IPS DF 4.7 (cell line): ENCODE data around the gene NIPBL.
"Not testable (repeated sequence)": the region's sequence is repeated elsewhere in the genome, so short reads cannot be mapped to it uniquely, and the experiment has no call there.

ENCODE experiments used
- DNase-seq: peaks from one replicate; pipeline ENCODE4 v3.0.0-alpha.2; 2013; ENCODE audit warnings: low spot score; ENCODE audit errors: extremely low read depth

The NIPBL gene

GRCh38 chr5:36876299-36876964 is at the start of gene NIPBL:
NIPBL (plus strand) TSS chr5:36876769; CDS start chr5:36953697, 76,928 bp downstream.
- no peak for DNase-seq

DNA sequence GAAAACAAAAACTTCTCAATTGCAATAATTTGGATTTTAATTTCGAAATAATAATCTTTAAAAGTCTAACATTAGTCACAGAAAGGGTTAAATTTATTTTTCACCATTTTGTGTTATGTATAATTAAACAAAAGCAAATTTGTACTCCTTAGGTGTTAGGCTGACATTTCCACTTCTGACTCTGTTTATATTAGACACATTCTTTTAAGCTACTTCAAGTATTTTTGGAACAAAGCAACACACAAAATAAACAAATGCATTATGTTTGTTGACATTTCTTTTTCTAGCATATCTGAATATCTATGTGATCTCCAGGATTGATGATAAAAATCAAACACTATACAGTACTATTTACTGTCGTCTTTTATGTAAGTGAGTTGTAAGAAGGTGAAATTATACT is 44.3 kb upstream of the NIPBL start:
- no peak for DNase-seq

GRCh38 chr5:36836831-36837230 is 39.7 kb upstream of the NIPBL start:
- DNase-seq: no peak

DNA sequence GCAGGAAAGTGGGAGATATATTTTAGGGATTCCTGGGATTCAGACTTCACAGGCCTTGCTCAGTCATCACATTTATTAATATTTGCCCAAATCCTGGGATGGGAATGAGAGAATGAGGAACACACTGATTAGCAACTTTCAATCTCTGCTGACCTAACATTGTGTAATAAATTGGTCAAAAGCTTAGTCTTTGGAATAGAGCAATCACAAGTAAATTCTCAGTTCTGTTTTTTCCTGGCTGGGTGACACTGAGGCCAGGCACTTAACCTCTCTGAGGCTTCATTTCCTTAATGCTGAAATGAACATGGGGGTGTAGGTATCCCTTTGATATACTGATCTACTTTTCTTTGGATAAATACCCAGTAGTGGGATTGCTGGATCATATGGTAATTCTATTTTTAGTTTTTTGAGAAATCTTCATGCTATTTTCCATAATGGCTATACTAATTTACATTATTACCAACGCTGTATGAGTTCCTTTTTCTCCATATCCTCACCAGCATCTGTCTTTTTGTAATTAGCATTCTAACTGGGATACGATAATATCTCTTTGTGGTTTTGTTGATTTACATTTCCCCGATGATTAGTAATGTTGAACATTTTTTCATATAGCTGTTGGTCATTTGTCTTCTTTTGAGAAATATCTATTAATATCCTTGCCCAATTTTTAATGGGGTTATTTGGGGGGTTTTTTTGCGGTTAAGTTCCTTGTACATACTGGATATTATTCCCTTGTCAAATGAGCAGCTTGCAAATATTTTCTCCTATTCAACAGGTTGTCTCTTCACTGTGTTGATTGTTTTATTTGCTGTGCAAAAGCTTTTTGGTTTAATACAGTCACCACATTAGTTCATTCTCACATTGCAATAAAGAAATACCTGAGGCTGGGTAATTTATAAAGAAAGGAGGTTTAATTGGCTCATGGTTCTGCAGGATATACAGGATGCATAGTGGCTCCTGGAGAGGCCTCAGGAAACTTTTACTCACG is 36.8 kb upstream of the NIPBL start:
- DNase-seq: no peak

GRCh38 chr5:36841677-36842076 is 34.9 kb upstream of the NIPBL start:
- DNase-seq: no peak

- DNase-seq: no peak
Observed at GRCh38 chr5:36842087-36842486, 34.5 kb upstream of the NIPBL start.

DNA sequence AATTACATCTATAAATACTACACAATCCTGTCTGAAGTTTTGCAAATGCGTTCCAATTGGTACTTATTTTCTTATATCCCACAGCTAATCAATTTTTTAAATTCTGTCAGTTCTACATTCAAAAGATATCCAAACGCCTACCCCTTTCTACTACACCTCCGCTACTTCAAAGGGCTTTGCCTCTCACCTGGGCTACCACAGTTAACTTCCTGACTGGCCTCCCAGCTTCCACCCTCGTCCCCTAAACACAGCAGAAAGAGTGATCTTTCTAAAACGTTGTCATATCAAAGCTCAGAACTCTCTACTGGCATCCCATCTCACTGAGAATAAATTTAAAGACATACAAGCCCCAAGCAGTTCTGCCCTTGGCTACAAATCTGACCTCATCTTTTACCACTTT is 32.3 kb upstream of the NIPBL start:
- no peak for DNase-seq

DNA sequence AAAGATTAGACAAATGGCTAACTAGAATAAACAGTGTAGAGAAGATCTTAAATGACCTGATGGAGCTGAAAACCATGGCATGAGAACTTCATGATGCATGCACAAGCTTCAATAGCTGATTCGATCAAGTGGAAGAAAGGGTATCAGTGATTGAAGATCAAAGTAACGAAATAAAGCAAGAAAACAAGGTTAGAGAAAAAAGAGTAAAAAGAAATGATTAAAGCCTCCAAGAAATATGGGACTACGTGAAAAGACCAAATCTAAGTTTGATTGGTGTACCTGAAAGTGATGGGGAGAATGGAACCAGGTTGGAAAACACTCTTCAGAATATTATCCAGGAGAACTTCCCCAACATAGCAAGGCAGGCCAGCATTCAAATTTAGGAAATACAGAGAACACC is 28.0 kb upstream of the NIPBL start:
- not testable (repeated sequence) for DNase-seq

DNA sequence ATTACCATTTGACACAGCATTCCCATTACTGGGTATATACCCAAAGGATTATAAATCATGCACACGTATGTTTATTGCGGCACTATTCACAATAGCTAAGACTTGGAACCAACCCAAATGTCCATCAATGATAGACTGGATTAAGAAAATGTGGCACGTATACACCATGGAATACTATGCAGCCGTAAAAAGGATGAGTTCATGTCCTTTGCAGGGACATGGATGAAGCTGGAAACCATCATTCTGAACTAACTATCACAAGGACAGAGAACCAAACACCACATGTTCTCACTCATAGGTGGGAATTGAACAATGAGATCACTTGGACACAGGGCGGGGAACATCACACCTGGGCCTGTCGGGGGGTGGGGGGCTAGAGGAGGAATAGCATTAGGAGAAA is 23.7 kb upstream of the NIPBL start:
- DNase-seq: not testable (repeated sequence)

- DNase-seq: no peak
Observed at GRCh38 chr5:36854402-36855140, 22.0 kb upstream of the NIPBL start.

DNA sequence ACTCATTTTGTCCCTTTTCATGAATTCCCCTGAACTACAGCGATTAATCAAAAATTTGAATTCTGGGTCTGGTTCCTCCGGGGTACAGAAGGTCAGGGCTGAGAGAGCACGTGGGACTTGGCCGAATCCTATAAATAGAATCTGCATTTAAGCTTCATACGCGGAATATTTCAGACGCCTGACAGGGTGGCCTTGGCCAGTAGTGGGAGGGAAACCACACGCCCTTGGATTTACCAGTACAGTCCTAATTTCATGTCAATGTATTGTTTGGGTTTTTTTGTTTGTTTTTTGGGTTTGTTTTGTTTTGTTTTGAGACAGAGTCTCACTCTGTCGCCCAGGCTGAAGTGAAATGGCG is 21.5 kb upstream of the NIPBL start:
- DNase-seq: no peak

GRCh38 chr5:36861871-36862270 is 14.7 kb upstream of the NIPBL start:
- DNase-seq: no peak

- no peak for DNase-seq
Observed at GRCh38 chr5:36870399-36871040, 6.0 kb upstream of the NIPBL start.

DNA sequence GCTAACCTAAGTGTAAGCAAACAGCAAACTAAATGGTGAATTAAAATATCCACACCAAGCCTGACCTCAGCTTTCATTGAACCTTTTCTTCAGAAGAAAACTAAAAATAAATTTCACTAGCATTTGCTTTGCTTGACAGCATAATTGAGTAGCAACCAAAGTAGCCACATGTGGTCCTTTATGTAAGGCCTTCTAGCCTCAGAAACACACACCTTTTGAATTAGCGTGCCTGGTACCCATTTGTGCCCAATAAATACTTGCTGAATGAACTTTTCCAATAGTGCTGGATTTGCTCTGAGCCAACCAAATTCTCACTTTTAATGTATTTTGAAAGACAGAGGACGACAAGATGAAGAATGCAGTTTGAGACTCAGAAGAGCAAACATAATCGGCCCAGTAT is 2.1 kb upstream of the NIPBL start:
- no peak for DNase-seq

DNA sequence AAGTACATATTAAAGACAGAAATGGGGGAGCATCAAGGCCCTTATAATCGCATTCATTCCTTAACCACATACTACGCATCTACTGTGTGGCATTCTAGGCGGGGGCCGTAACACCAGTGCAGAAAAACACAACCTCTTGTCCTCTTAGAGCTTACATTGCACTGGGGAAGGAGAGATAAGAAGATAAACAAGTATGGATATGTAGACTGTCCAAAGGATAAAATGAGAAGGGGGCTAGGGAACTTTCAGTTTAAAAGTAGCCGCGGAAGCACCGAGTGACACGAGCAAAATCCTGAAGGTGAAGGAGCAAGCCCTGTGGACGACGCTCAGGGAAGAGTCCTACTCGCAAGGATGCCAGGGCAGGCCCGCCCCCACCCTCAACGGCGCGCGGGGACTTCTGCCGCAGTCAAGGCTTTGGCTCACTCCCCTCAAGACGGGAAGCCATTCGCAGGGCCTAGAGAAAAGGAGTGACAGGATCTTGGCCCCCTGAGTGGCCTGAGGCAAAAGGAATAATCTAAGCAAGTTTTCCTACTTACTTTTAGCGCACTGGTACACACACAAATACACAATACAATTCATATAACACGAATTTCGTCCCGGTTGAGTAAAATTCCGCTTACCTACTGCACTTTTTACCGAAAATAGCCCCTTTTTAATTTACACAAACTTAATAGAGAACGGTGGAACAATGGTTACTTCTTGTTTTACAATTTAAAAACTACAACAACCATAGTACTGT is 1.3 kb upstream of the NIPBL start:
- no peak for DNase-seq

DNA sequence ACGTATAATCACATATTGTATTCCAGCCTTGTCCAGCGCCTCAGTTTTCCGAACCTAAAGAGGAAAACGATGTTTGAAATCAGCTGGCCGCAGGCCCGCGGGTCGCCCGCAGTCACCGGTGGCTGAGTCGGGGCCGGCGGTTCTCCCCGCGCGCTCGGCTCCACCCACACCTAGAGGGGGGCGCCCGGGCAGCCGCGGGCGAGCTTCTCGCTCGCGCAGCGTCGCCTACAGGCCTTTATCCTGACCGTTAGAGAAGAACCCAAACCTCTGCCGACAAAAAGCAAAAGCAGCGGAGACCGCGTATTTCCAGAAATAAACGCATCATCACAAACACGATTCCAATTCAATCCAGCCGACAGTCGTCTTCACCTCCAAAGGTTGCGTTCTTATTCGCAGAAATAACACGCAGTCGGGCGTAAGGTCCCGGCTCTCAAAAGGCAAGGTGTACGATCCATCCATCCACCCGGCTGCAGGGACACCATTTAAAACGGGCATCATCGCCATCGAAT is 725 bp upstream of the NIPBL start:
- DNase-seq: no peak

- no peak for DNase-seq
Observed at GRCh38 chr5:36876965-36877666, 547 bp downstream of the NIPBL start.

DNA sequence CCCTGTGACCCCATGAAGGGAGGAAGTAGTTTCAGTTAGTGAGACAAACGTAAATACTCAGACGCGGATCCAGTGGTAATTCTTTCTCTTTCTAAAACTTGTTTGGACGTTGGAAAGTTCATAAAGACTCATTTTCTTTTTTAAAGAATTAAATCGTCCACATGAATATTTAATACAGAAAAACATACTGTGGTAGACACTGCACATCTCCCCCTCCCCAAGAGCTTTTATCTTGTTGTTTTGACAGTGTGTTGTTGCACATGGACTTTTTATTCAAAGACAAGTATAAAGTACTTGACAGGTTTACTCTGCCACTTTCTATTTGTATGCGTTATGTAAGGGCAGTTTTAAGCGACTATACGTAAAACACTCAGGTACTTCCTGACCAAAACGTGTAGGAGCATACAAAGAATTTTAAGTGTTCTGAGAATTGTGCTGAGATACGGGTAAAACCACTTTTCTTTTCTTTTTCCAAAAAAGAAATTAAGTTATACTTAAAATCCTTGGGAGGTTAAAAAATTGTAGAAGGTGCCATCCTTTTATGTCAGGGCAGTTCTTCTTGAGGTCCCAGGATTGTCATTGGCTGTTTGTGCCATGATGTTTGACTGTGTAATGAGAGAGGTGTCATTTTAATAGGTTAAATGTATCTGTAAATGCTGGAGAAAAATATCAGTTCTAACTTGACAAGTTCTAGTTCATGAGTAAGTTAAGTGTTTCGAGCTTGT is 1.3 kb downstream of the NIPBL start:
- no peak for DNase-seq

DNA sequence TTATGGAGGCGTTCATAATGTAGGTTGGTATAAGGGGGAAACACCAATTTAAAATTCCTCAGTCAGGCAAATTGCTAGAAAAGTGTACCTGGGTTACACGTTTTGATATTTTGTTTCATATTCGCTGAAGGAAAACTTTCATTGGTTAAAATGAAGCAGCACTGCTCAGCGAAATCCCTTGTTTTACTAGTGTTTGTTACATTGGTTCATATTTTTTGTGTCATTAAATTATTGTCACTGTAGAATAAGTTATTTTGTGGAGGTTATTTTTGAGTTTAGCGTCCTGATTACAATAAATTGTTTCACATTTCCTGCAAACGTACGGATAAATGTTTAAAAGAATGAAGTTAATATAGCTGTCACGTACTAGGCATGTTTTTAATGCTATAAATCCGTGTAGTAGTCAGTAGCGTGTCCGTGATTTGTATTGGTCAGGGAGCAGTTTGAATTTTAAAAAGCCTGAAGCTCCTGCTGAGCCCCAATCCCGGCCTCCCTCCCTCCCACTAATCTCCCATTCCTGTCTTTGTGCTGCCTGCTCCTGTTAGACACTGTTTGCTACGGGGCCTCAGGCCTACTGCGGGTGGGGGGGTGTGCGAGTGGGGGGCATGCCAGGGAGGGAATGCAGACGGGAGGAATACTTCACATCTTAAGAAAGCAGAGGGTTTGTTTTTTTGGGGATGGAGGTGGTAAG is 2.0 kb downstream of the NIPBL start:
- DNase-seq: no peak
